ENCODE data around the gene HIP1. TPM values are rescaled to one million over a fixed set of nuclear protein-coding genes. Genes with fewer than 3 reads are reported as not detected.

The HIP1 gene
- total RNA-seq, 2 experiments from 2014 or later, result 5.2 to 5.6 TPM

DNA sequence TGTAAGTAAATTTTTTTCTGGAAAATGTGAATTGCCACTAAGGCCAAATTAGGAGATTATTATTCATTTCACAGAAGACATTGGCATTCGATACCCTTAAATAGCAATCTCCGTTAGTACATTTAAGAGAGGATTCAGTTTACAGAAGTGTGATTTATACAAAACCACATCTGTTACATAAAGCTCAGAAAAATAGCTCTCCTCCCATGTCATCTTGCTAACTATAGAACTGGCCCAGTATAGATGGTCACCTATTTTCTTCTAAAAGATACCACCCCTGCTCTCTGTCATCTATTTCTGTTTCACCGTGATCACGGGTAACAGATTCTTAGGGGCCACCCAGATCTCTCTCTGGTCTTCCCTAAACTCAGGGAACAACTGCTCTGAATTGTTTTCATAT is 119.1 kb downstream of the HIP1 start:
- intact Hi-C loops (cut with micrococcal nuclease), result no loop called here
- no peak for ATAC-seq
- TF ChIP-seq CTCF (IDR thresholded peaks at IDR 0.05), result no peak
- H3K27me3 Mint-ChIP-seq, result no peaks in the 10 kb centered on the region
- H3K27ac Mint-ChIP-seq, result no peak overlapping the region
- H3K9me3 Mint-ChIP-seq, result no peaks in the 10 kb centered on the region
- H3K4me3 Mint-ChIP-seq, result no peak overlapping the region
- DNase-seq, result no peak
- ChIA-PET POLR2A (no interaction called here), CTCF (no interaction called here)
- H3K4me1 Mint-ChIP-seq (ENCODE audit: low read depth), result peaks cover 21% of the 10 kb centered on the region
- no peaks in the 10 kb centered on the region for H3K36me3 Mint-ChIP-seq (ENCODE audit: low read depth)

GRCh38 chr7:75617634-75618234 is 121.0 kb downstream of the HIP1 start:
- TF ChIP-seq CTCF (IDR thresholded peaks at IDR 0.05), result no peak
- H3K4me3 Mint-ChIP-seq, result peak overlapping the region; percentile 37

DNA sequence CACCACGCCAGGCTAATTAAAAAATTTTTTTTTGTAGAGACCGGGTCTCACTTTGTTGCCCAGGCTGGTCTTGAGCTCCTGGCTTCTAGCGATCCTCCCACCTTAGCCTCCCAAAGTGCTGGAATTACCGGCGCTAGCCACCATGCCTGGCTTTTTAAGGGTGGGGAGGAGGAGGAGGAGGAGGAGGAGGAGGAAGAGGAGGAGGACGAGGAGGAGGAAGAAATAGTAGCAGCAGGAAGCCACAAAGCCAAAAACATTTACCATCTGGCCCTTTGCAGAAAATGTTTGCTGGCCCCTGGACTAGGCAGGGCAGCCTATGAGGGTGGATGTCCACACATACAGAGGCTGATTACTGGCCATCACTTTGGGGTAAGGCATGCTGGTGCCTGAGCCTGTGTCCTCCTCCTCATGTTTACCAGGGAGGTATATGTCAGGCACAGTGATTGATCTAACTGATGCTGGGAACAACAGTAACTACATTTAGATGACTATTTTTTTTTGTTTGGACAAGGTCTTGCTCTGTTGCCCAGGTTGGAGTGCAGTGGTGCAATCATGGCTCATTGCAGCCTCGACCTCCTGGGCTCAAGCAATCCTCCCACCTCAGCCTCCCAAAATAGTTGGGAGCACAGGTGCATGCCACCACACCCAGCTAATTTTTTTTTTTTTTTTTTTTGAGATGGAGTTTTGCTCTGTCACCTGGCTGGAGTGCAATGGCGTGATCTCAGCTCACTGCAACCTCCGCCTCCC is 122.1 kb downstream of the HIP1 start:
- no peaks in the 10 kb centered on the region for H3K36me3 Mint-ChIP-seq (ENCODE audit: low read depth)
- no peak overlapping the region for H3K27ac Mint-ChIP-seq
- POLR2A ChIA-PET, result interaction anchor here (0.7 to 1.2 kb wide), 2 partner anchors 11 to 558 kb away, joined by 3 read pairs; no protein-coding TSS in a partner anchor
- ATAC-seq (no peak), DNase-seq (no peak)
- no peak for TF ChIP-seq CTCF (IDR thresholded peaks at IDR 0.05)
- peaks cover 21% of the 10 kb centered on the region for H3K4me1 Mint-ChIP-seq (ENCODE audit: low read depth)
- CTCF ChIA-PET, result no interaction called here
- H3K27me3 Mint-ChIP-seq, result no peaks in the 10 kb centered on the region
- no peak overlapping the region for H3K4me3 Mint-ChIP-seq
- H3K9me3 Mint-ChIP-seq, result no peaks in the 10 kb centered on the region
- intact Hi-C loops (cut with micrococcal nuclease), result no loop called here

More at GRCh38 chr7:75617634-75618234, 121.0 kb downstream of the HIP1 start:
- Mint-ChIP-seq H3K36me3 (ENCODE audit: low read depth) (no peaks in the 10 kb centered on the region), H3K4me1 (ENCODE audit: low read depth) (peaks cover 21% of the 10 kb centered on the region), H3K27me3 (no peaks in the 10 kb centered on the region), H3K9me3 (no peaks in the 10 kb centered on the region), H3K27ac (peak overlapping the region; percentile 83)
- intact Hi-C loops (cut with micrococcal nuclease), result no loop called here
- CTCF ChIA-PET, result interaction anchor here (0.9 to 1.5 kb wide), 3 partner anchors 25 to 145 kb away, joined by 3 to 4 read pairs (median 4); no protein-coding TSS in a partner anchor
- DNase-seq, result peak; percentile 72
- POLR2A ChIA-PET, result interaction anchor here (0.9 kb wide), 1 partner anchor 90 kb away, joined by 3 read pairs; no protein-coding TSS in a partner anchor
- ATAC-seq, result peak; percentile 91

GRCh38 chr7:75614401-75614800 is 124.3 kb downstream of the HIP1 start:
- POLR2A ChIA-PET, result interaction anchor here (0.6 kb wide), 1 partner anchor 974 kb away, joined by 4 read pairs; no protein-coding TSS in a partner anchor

More at GRCh38 chr7:75614401-75614800, 124.3 kb downstream of the HIP1 start:
- intact Hi-C loops (cut with micrococcal nuclease), result no loop called here
- H3K27ac Mint-ChIP-seq, result no peak overlapping the region
- no peaks in the 10 kb centered on the region for H3K36me3 Mint-ChIP-seq (ENCODE audit: low read depth)
- H3K4me3 Mint-ChIP-seq, result no peak overlapping the region
- CTCF ChIA-PET, result no interaction called here
- DNase-seq (no peak), ATAC-seq (no peak)
- TF ChIP-seq CTCF (IDR thresholded peaks at IDR 0.05), result no peak
- peaks cover 21% of the 10 kb centered on the region for H3K4me1 Mint-ChIP-seq (ENCODE audit: low read depth)
- no peaks in the 10 kb centered on the region for H3K9me3 Mint-ChIP-seq
- H3K27me3 Mint-ChIP-seq, result no peaks in the 10 kb centered on the region

Data from activated CD8-positive, alpha-beta T cell treated with anti-CD3 and anti-CD28 coated beads for 36 hours (primary cell).